Mesenchymal stem cell (in vitro differentiated cells and primary cell): Measurements from ENCODE around the gene OLIG1.

ENCODE experiments used
- DNase-seq: peaks from one replicate; pipeline ENCODE4 v3.0.0-alpha.2; 2013
- H2AFZ ChIP-seq: one replicate; pipeline ENCODE4 v1.6.1; 2013; ENCODE audit warnings: low read depth, mild to moderate bottlenecking, control low read depth, inconsistent platforms, low read length, moderate library complexity
- H2AK5ac ChIP-seq: 2 replicates; pipeline ENCODE4 v1.6.1; 2013; ENCODE audit warnings: low read length, moderate library complexity, mild to moderate bottlenecking, inconsistent platforms; ENCODE audit not compliant: severe bottlenecking
- H2BK120ac ChIP-seq: one replicate; pipeline ENCODE4 v1.6.1; 2013; ENCODE audit warnings: low read depth, mild to moderate bottlenecking, inconsistent platforms, low read length, moderate library complexity
- H2BK12ac ChIP-seq, 2 experiments: one replicate each; pipeline ENCODE4 v1.6.1; 2013; ENCODE audit warnings: inconsistent platforms in 2 of 2, low read length in 2 of 2, mild to moderate bottlenecking in 2 of 2, moderate library complexity in 2 of 2, control low read depth in 1 of 2
- H2BK15ac ChIP-seq: one replicate; pipeline ENCODE4 v1.6.1; 2013; ENCODE audit warnings: mild to moderate bottlenecking, low read depth, inconsistent platforms; ENCODE audit not compliant: poor library complexity, severe bottlenecking
- H2BK5ac ChIP-seq: 2 replicates; pipeline ENCODE4 v1.6.1; 2013; ENCODE audit warnings: low read depth, mild to moderate bottlenecking, low read length, control low read depth, inconsistent platforms; ENCODE audit not compliant: poor library complexity, severe bottlenecking
- H3K14ac ChIP-seq, 2 experiments: one replicate each; pipeline ENCODE4 v1.6.1; 2013; ENCODE audit warnings: inconsistent platforms in 2 of 2, low read length in 2 of 2, control low read depth in 1 of 2, mild to moderate bottlenecking in 1 of 2, moderate library complexity in 1 of 2
- H3K18ac ChIP-seq, 2 experiments: one replicate each; pipeline ENCODE4 v1.6.1; 2013; ENCODE audit warnings: inconsistent platforms in 2 of 2, low read length in 2 of 2, control low read depth in 1 of 2, low read depth in 1 of 2, mild to moderate bottlenecking in 1 of 2
- H3K23ac ChIP-seq, 2 experiments: one replicate each; pipeline ENCODE4 v1.6.1; 2013; ENCODE audit warnings: inconsistent platforms in 2 of 2, low read length in 2 of 2, mild to moderate bottlenecking in 2 of 2, moderate library complexity in 2 of 2, control low read depth in 1 of 2
- H3K27ac ChIP-seq: 2 replicates; pipeline ENCODE4 v1.5.1; 2013; ENCODE audit warnings: mild to moderate bottlenecking, moderate library complexity, low read length, control low read depth, inconsistent platforms; ENCODE audit not compliant: poor library complexity, severe bottlenecking
- H3K27me3 ChIP-seq, 2 experiments: 2 replicates each; pipeline versions ENCODE4 v1.6.1 to v1.7.0; 2013; ENCODE audit warnings: low read length in 2 of 2, mild to moderate bottlenecking in 2 of 2, moderate library complexity in 2 of 2, control low read depth in 1 of 2, inconsistent platforms in 1 of 2; ENCODE audit not compliant: control insufficient read depth in 1 of 2, insufficient read depth in 1 of 2
- H3K36me3 ChIP-seq, 2 experiments: 2 replicates each; pipeline versions ENCODE4 v1.6.1 to v1.7.0; 2013; ENCODE audit warnings: low read length in 2 of 2, control low read depth in 1 of 2, inconsistent platforms in 1 of 2, low read depth in 1 of 2, mild to moderate bottlenecking in 1 of 2; ENCODE audit not compliant: insufficient read depth in 2 of 2, control insufficient read depth in 1 of 2
- H3K4ac ChIP-seq, 2 experiments: one replicate each; pipeline ENCODE4 v1.6.1; 2013; ENCODE audit warnings: inconsistent platforms in 2 of 2, low read length in 2 of 2, mild to moderate bottlenecking in 2 of 2, moderate library complexity in 2 of 2, control low read depth in 1 of 2, low read depth in 1 of 2
- H3K4me1 ChIP-seq: 2 replicates; pipeline ENCODE4 v1.6.1; 2013; ENCODE audit warnings: low read depth, low read length, control low read depth; ENCODE audit not compliant: control insufficient read depth, insufficient read depth
- H3K4me2 ChIP-seq: 2 replicates; pipeline ENCODE4 v1.6.1; 2013; ENCODE audit warnings: low read length, mild to moderate bottlenecking, inconsistent platforms; ENCODE audit not compliant: poor library complexity, severe bottlenecking
- H3K4me3 ChIP-seq, 2 experiments: 2 replicates each; pipeline versions ENCODE4 v1.5.1 to v1.7.0; 2013; ENCODE audit warnings: low read length in 2 of 2, mild to moderate bottlenecking in 2 of 2, control low read depth in 1 of 2, low read depth in 1 of 2; ENCODE audit not compliant: insufficient read depth in 1 of 2
- H3K79me1 ChIP-seq: replicated peaks from 2 replicates; pipeline ENCODE4 v1.6.1; 2013; ENCODE audit warnings: mild to moderate bottlenecking, control low read depth, low read length, inconsistent platforms; ENCODE audit not compliant: poor library complexity, severe bottlenecking
- H3K9ac ChIP-seq: 2 replicates; pipeline ENCODE4 v1.7.0; 2013; ENCODE audit warnings: mild to moderate bottlenecking, low read length, moderate library complexity
- H3K9me3 ChIP-seq: 2 replicates; pipeline ENCODE4 v1.7.0; 2013; ENCODE audit warnings: mild to moderate bottlenecking, low read length; ENCODE audit not compliant: control insufficient read depth
- H4K8ac ChIP-seq: one replicate; pipeline ENCODE4 v1.6.1; 2013; ENCODE audit warnings: inconsistent platforms, mild to moderate bottlenecking, low read length, moderate library complexity
- H4K91ac ChIP-seq: one replicate; pipeline ENCODE4 v1.6.1; 2013; ENCODE audit warnings: mild to moderate bottlenecking, low read length, inconsistent platforms
- WGBS: methylation state at CpG from one replicate; pipeline ENCODE4 v1.1.7; 2013; ENCODE audit warnings: mixed read lengths; 5-methylcytosine and 5-hydroxymethylcytosine counted together

Gene OLIG1

GRCh38 chr21:33063907-33064622 is 5.9 kb upstream of the OLIG1 start:
- Histone ChIP-seq H3K27ac (no peak overlapping the region), H3K14ac (no peak overlapping the region), H4K91ac (no peak overlapping the region), H2BK12ac (no peak overlapping the region), H3K4me3 (no peak overlapping the region), H3K9me3 (peaks cover 6% of the 10 kb centered on the region), H2BK120ac (no peak overlapping the region), H2BK5ac (no peak overlapping the region), H3K36me3 (no peaks in the 10 kb centered on the region), H3K4me2 (no peak overlapping the region), H2AK5ac (no peak overlapping the region), H4K8ac (no peak overlapping the region), H3K18ac (no peak overlapping the region), H2AFZ (no peak overlapping the region), H3K23ac (no peak overlapping the region), H3K79me1 (no peaks in the 10 kb centered on the region), H3K4ac (no peak overlapping the region), H3K27me3 (peaks cover 85 to 95% of the 10 kb centered on the region in 2 experiments), H2BK15ac (no peak overlapping the region), H3K9ac (no peak overlapping the region), H3K4me1 (no peaks in the 10 kb centered on the region)
- 63% methylated on average over 14 of the region's 14 CpGs for WGBS
- DNase-seq, result no peak

DNA sequence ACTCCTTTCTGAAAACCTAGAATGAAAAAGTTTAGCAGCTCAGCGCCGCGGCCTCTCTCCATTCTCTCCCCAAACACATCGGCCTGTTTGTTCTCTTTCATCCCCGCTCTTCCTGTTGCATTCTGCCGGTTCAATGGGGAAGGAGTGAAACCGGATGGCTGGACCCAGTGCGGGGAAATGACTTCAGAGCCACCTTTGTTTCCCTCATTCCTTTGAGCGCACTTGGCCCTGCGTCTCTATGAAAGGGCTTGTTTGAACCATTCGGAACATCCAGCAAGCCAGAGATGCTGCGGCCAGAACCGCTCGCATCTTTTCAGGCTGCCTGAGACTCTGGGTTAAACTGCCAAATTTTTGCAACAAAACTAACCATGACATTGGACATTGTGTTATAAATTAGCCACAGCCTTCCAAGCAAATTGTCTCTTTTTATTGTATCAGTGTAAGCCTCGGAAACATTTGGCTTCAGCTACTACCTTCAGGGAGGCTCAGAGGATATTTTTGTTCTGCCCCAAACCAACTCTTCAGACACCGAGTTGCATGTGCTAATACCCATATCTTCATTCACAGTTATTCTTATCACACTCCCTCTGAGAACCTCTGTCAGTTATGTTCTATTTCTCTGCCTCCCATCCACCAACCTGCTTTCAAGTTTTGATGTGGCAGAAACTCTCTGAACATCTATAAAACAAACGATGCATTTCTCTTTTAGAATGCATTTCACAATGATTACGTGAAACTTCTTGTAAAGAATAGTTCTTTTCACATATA is 5.1 kb upstream of the OLIG1 start:
- no peak overlapping the region for H2BK12ac ChIP-seq
- H4K8ac ChIP-seq, result no peak overlapping the region
- H3K4me3 ChIP-seq, result no peak overlapping the region
- H3K27me3 ChIP-seq, result peaks cover 85 to 95% of the 10 kb centered on the region in 2 experiments
- no peak overlapping the region for H3K4me2 ChIP-seq
- H3K23ac ChIP-seq, result no peak overlapping the region
- H3K36me3 ChIP-seq, result no peaks in the 10 kb centered on the region
- no peak overlapping the region for H3K9ac ChIP-seq
- H3K4ac ChIP-seq, result no peak overlapping the region
- H4K91ac ChIP-seq, result no peak overlapping the region
- no peak overlapping the region for H2BK5ac ChIP-seq
- DNase-seq, result no peak
- H3K14ac ChIP-seq, result no peak overlapping the region
- no peak overlapping the region for H3K18ac ChIP-seq
- H3K27ac ChIP-seq, result no peak overlapping the region
- 64% methylated on average over 17 of the region's 18 CpGs for WGBS
- no peak overlapping the region for H2BK120ac ChIP-seq
- H3K79me1 ChIP-seq, result no peaks in the 10 kb centered on the region
- H2AFZ ChIP-seq, result no peak overlapping the region
- no peak overlapping the region for H2AK5ac ChIP-seq
- peaks cover 11% of the 10 kb centered on the region for H3K9me3 ChIP-seq
- H3K4me1 ChIP-seq, result peaks cover 2% of the 10 kb centered on the region
- H2BK15ac ChIP-seq, result no peak overlapping the region

DNA sequence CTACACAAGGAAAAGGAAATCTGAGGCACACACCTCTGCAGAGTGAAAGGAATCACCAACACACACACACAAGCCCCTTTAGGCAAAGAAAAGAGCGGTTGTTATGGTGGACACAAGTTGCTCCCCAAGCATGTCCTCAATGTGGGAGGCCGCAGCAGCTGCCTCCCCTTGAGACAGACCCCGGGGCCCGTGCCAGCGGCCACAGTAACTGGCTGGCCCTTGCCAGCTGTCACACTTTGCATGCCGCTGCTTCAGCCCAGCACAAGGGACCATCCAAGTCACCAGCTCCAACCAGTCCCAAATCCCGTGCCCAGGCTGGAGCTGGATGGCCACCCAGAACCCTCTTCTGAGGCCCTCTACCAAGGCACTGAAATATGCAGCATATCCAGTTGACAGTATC is 2.9 kb upstream of the OLIG1 start:
- peaks cover 0 to 3% of the 10 kb centered on the region in 2 experiments for H3K36me3 ChIP-seq
- H3K23ac ChIP-seq, result no peak overlapping the region
- no peak for DNase-seq
- no peak overlapping the region for H2BK15ac ChIP-seq
- no peak overlapping the region for H3K27ac ChIP-seq
- H2BK12ac ChIP-seq, result no peak overlapping the region
- H2BK5ac ChIP-seq, result no peak overlapping the region
- no peak overlapping the region for H2AFZ ChIP-seq
- H2BK120ac ChIP-seq, result no peak overlapping the region
- H3K9ac ChIP-seq, result no peak overlapping the region
- no peak overlapping the region for H3K4ac ChIP-seq
- no peak overlapping the region for H4K8ac ChIP-seq
- H3K9me3 ChIP-seq, result peaks cover 11% of the 10 kb centered on the region
- H3K4me2 ChIP-seq, result no peak overlapping the region
- H3K27me3 ChIP-seq, result peaks cover 76 to 93% of the 10 kb centered on the region in 2 experiments
- peaks cover 22% of the 10 kb centered on the region for H3K4me1 ChIP-seq
- H2AK5ac ChIP-seq, result no peak overlapping the region
- WGBS, result 80% methylated on average over 7 of the region's 7 CpGs
- H3K4me3 ChIP-seq, result no peak overlapping the region
- no peaks in the 10 kb centered on the region for H3K79me1 ChIP-seq
- H3K18ac ChIP-seq, result no peak overlapping the region
- H4K91ac ChIP-seq, result no peak overlapping the region
- H3K14ac ChIP-seq, result no peak overlapping the region

GRCh38 chr21:33067457-33067856 is 2.5 kb upstream of the OLIG1 start:
- no peak overlapping the region for H2BK15ac ChIP-seq
- no peak overlapping the region for H3K4me2 ChIP-seq
- H2AK5ac ChIP-seq, result no peak overlapping the region
- no peak overlapping the region for H3K4ac ChIP-seq
- no peak for DNase-seq
- no peak overlapping the region for H3K9ac ChIP-seq
- H3K9me3 ChIP-seq, result peaks cover 11% of the 10 kb centered on the region
- H3K27me3 ChIP-seq, result peaks cover 80 to 96% of the 10 kb centered on the region in 2 experiments
- no peak overlapping the region for H3K4me3 ChIP-seq
- H3K23ac ChIP-seq, result no peak overlapping the region
- WGBS, result 51% methylated on average over 2 of the region's 4 CpGs
- H2AFZ ChIP-seq, result no peak overlapping the region
- H2BK120ac ChIP-seq, result no peak overlapping the region
- peaks cover 0 to 3% of the 10 kb centered on the region in 2 experiments for H3K36me3 ChIP-seq
- no peak overlapping the region for H2BK5ac ChIP-seq
- no peak overlapping the region for H4K91ac ChIP-seq
- H4K8ac ChIP-seq, result no peak overlapping the region
- H3K18ac ChIP-seq, result no peak overlapping the region
- H2BK12ac ChIP-seq, result no peak overlapping the region
- no peak overlapping the region for H3K14ac ChIP-seq
- no peaks in the 10 kb centered on the region for H3K79me1 ChIP-seq
- no peak overlapping the region for H3K27ac ChIP-seq
- peaks cover 22% of the 10 kb centered on the region for H3K4me1 ChIP-seq
